Tibial artery (tissue), 4 donors: ENCODE data around the gene SLC36A1.
"Not testable (repeated sequence)": the region's sequence is repeated elsewhere in the genome, so short reads cannot be mapped to it uniquely, and the experiment has no call there.

Experiments used
- DNase-seq, 2 donors: peaks; one replicate each; pipeline ENCODE4 v3.0.0-alpha.2; 2019
- H3K27ac ChIP-seq, 2 donors: fragments of 200-600 bp; sonication (generic) in 1 of 2; 1 replicate in 1 of 2; 2 replicates in 1 of 2; pipeline ENCODE4 v1.5.1; 2018 to 2019; ENCODE audit warnings: mild to moderate bottlenecking in 1 of 2
- H3K27me3 ChIP-seq, 2 donors: fragments of 200-600 bp; sonication (generic) in 1 of 2; one replicate each; pipeline versions ENCODE4 v1.5.1 to v1.6.0; 2016 to 2019
- H3K36me3 ChIP-seq, 3 donors: fragments of 200-600 bp; sonication (generic) in 2 of 3; one replicate each; pipeline ENCODE4 v1.5.1; 2016 to 2019; ENCODE audit warnings: mild to moderate bottlenecking in 2 of 3
- H3K4me1 ChIP-seq, 4 donors: fragments of 200-600 bp; sonication (generic) in 2 of 4; 1 replicate in 3 of 4; 2 replicates in 1 of 4; pipeline ENCODE4 v1.5.1; 2016 to 2019
- H3K4me3 ChIP-seq, 2 donors: fragments of 200-600 bp; sonication (generic) in 1 of 2; 1 replicate in 1 of 2; 2 replicates in 1 of 2; pipeline ENCODE4 v1.5.1; 2018 to 2019; ENCODE audit warnings: mild to moderate bottlenecking in 2 of 2
- H3K9me3 ChIP-seq, 3 donors: fragments of 200-600 bp; sonication (generic) in 1 of 3; one replicate each; pipeline ENCODE4 v1.5.1; 2016 to 2019
- intact Hi-C: fragments of 100-400 bp; cut with DNase I; formaldehyde crosslinking; loops from one replicate; pipeline ENCODE4 v1.15.0; 2023; ENCODE audit warnings: low total_unique reads
- TF ChIP-seq, protein P1 (sequence below), 2 experiments: fragments of 200-600 bp in 1 of 2; fragments of 450-650 bp in 1 of 2; IDR thresholded peaks; one replicate each; pipeline ENCODE4 v1.5.1; 2017 to 2019; ENCODE audit warnings: antibody characterized with exemption in 2 of 2, mild to moderate bottlenecking in 1 of 2, moderate library complexity in 1 of 2

Gene SLC36A1

DNA sequence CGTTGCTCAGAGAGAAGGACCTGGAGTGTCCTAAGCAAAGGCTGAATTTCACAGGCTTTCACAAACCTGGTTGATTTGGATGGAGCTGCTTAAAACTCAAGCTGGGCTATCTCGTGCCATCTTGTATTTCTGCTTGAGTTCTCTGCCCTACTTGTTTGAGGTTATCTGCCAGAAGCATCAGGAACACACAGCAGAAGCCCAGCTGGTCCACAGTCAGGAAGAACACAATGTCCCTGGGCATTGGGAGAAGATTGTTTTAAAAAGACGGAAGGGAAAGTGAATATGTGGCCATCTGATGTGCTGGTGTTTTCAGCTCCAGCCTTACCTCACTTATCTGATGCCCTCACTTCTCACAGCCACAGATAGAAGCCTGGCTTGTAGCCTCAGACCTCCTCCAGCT, 32.9 kb upstream of the SLC36A1 start:
- no peak overlapping the region for H3K4me3 ChIP-seq
- no peak overlapping the region for H3K27ac ChIP-seq
- H3K9me3 ChIP-seq: no peaks in the 10 kb centered on the region
- peaks cover 0 to 5% of the 10 kb centered on the region in 2 donors for H3K27me3 ChIP-seq
- intact Hi-C loops: no loop called here
- no peak for DNase-seq
- TF ChIP-seq, protein P1, sequence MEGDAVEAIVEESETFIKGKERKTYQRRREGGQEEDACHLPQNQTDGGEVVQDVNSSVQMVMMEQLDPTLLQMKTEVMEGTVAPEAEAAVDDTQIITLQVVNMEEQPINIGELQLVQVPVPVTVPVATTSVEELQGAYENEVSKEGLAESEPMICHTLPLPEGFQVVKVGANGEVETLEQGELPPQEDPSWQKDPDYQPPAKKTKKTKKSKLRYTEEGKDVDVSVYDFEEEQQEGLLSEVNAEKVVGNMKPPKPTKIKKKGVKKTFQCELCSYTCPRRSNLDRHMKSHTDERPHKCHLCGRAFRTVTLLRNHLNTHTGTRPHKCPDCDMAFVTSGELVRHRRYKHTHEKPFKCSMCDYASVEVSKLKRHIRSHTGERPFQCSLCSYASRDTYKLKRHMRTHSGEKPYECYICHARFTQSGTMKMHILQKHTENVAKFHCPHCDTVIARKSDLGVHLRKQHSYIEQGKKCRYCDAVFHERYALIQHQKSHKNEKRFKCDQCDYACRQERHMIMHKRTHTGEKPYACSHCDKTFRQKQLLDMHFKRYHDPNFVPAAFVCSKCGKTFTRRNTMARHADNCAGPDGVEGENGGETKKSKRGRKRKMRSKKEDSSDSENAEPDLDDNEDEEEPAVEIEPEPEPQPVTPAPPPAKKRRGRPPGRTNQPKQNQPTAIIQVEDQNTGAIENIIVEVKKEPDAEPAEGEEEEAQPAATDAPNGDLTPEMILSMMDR (IDR thresholded peaks at IDR 0.05): no peak
- no peaks in the 10 kb centered on the region for H3K36me3 ChIP-seq
- H3K4me1 ChIP-seq: no peaks in the 10 kb centered on the region

DNA sequence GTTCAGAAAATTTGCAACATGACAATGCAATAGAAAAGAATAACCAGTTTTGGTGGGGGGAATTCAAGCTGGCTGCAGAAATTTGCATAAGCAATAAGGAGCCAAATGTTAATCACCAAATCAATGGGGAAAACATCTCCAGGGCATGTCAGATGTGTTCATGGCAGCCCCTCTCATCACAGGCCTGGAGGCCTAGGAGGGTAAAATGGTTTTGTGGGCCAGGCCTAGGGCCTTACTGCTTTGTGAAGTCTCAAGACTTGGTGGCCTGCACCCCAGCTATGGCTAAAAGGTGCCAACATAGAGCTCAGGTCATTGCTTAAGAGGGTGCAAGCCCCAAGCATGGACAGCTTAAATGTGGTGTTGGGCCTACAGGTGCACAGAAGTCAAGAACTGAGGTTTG, 29.7 kb upstream of the SLC36A1 start:
- Histone ChIP-seq H3K4me1 (no peaks in the 10 kb centered on the region), H3K4me3 (no peak overlapping the region), H3K36me3 (no peaks in the 10 kb centered on the region), H3K27ac (no peak overlapping the region), H3K27me3 (peaks cover 0 to 2% of the 10 kb centered on the region in 2 donors), H3K9me3 (no peaks in the 10 kb centered on the region)
- no peak for DNase-seq
- intact Hi-C loops: no loop called here
- TF ChIP-seq, protein P1 (IDR thresholded peaks at IDR 0.05): no peak

DNA sequence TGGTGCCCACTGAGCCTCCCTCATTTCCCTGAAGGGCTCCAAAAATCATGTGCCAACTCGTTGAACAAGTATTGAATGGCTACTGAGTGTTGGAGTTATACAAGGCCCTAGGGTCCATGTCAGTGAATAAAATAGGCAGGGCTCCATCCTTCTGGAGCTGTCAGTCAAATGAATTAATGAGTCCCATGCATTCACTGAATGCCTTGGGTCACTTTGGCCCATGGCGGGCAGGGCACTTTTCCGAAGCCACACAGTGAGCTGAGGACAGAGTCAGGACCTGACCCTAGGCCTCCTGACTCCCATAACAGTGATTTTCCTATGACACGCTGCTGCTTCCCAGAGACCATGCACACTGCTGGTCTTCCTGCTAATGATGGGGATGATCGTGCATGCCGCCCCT, 27.3 kb upstream of the SLC36A1 start:
- intact Hi-C loops: no loop called here
- H3K4me1 ChIP-seq: no peaks in the 10 kb centered on the region

DNA sequence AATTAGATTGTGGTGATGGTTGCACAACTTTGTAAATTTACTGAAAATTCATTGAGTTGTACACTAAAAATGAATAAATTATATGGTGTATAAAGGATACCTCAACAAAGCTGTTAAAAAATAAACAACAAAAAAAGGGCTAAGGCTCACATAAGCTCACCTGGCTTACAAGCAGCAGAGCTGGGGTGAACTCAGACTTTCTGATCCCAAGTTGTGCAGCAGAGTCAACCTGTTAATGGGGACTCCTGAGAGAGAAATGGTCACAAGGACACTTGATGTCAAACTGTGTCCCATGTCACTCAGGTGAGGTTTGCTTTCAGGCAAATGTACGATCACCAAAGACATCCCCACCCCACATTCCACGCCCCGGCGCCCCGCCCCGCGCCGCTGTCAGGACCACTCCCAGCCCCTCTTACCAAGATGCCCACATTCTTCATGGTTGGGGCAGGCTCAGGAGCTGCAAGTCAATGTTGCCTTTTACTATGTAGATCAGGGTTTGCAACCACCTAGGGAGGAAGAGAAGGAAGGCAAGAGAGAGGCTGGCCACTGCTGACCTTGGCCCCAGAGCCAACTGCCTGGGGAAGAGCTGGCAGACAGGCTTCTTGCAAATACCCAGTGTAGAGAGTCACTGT, 22.4 kb upstream of the SLC36A1 start:
- H3K4me1 ChIP-seq: no peaks in the 10 kb centered on the region
- H3K9me3 ChIP-seq: no peaks in the 10 kb centered on the region
- no peaks in the 10 kb centered on the region for H3K36me3 ChIP-seq
- H3K4me3 ChIP-seq: no peak overlapping the region
- H3K27me3 ChIP-seq: no peaks in the 10 kb centered on the region
- intact Hi-C loops: no loop called here
- no peak for DNase-seq
- TF ChIP-seq, protein P1 (IDR thresholded peaks at IDR 0.05): no peak
- no peak overlapping the region for H3K27ac ChIP-seq

More for the DNA sequence above, 27.3 kb upstream of the SLC36A1 start:
- Histone ChIP-seq H3K4me3 (no peak overlapping the region), H3K27ac (no peak overlapping the region), H3K27me3 (no peaks in the 10 kb centered on the region), H3K36me3 (no peaks in the 10 kb centered on the region), H3K9me3 (no peaks in the 10 kb centered on the region)
- TF ChIP-seq, protein P1 (IDR thresholded peaks at IDR 0.05): no peak
- DNase-seq: no peak

DNA sequence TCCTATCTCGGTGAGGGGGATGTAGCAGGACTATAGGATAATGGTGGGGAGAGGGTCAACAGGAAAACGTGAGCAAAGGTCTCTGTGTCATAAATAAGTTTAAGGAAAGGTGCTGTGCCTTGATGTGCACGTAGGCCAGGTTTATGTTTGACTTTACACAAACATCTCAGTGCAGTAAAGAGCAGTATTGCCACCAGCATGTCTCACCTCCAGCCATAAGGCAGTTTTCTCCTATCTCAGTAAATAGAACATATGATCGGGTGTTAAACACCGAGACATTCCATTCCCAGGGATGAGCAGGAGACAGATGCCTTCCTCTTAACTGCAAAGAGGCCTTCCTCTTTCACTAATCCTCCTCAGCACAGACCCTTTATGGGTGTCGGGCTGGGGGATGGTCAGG, 21.1 kb upstream of the SLC36A1 start:
- not testable (repeated sequence) for DNase-seq

DNA sequence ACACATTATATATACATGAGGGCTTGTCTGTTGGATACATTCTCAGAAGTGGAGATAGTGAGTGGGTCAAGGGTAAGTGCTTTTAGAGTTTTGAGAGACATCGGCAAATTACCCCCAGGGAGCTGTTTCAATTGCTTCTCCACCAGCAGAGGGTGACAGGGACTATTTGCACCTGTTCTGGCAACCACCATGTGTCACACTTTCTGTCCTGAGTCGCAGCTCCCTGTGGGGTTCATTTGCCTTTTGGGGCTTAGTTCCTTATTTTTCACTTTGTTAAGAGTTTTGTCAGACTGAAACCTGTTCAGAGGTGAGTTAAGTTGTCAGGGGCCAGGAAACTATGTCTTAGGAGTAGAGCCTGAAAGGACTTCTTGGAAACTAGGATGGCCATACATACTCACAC, 20.1 kb upstream of the SLC36A1 start:
- no peak for DNase-seq
- Histone ChIP-seq H3K9me3 (no peaks in the 10 kb centered on the region), H3K4me3 (no peak overlapping the region), H3K4me1 (no peaks in the 10 kb centered on the region), H3K27ac (no peak overlapping the region), H3K36me3 (no peaks in the 10 kb centered on the region), H3K27me3 (no peaks in the 10 kb centered on the region)
- TF ChIP-seq, protein P1 (IDR thresholded peaks at IDR 0.05): no peak
- intact Hi-C loops: no loop called here

More for the DNA sequence above, 21.1 kb upstream of the SLC36A1 start:
- H3K9me3 ChIP-seq, H3K27ac ChIP-seq, H3K27me3 ChIP-seq, H3K36me3 ChIP-seq, H3K4me3 ChIP-seq, intact Hi-C loops, H3K4me1 ChIP-seq: not testable (repeated sequence)
